DOHH2 (cell line): ENCODE results near the gene CD274.
"Not testable (repeated sequence)": the region's sequence is repeated elsewhere in the genome, so short reads cannot be mapped to it uniquely, and the experiment has no call there.

Source experiments
- H3F3A ChIP-seq: fragments of 200-600 bp; sonication (generic), shearing (Covaris generic); 2 replicates; pipeline ENCODE4 v1.6.0; 2016; ENCODE audit warnings: antibody characterized with exemption, mild to moderate bottlenecking; ENCODE audit not compliant: control insufficient read depth, insufficient read depth
- H3K27ac ChIP-seq: fragments of 200-600 bp; sonication (generic); 2 replicates; pipeline ENCODE4 v1.5.1; 2014; ENCODE audit warnings: low read depth, mild to moderate bottlenecking, low read length, moderate library complexity
- H3K27me3 ChIP-seq: fragments of 200-600 bp; sonication (generic); 2 replicates; pipeline ENCODE4 v1.6.1; 2014; ENCODE audit warnings: mild to moderate bottlenecking, low read length, mixed read lengths; ENCODE audit not compliant: control insufficient read depth
- H3K36me3 ChIP-seq: fragments of 200-600 bp; sonication (generic); 2 replicates; pipeline ENCODE4 v1.6.1; 2014; ENCODE audit warnings: mild to moderate bottlenecking, low read length, moderate library complexity, mixed read lengths; ENCODE audit not compliant: control insufficient read depth
- H3K4me1 ChIP-seq: fragments of 200-600 bp; sonication (generic); 2 replicates; pipeline ENCODE4 v1.6.1; 2014; ENCODE audit warnings: mild to moderate bottlenecking, low read length, mixed read lengths; ENCODE audit not compliant: control insufficient read depth
- H3K4me2 ChIP-seq: fragments of 200-600 bp; sonication (generic); 2 replicates; pipeline ENCODE4 v1.6.0; 2014; ENCODE audit warnings: mild to moderate bottlenecking, low read length, moderate library complexity
- H3K4me3 ChIP-seq: fragments of 200-600 bp; sonication (generic); 2 replicates; pipeline ENCODE4 v1.5.1; 2014; ENCODE audit warnings: mild to moderate bottlenecking, low read length, mixed read lengths
- H3K79me2 ChIP-seq: fragments of 200-600 bp; sonication (generic); 2 replicates; pipeline ENCODE4 v1.6.1; 2014; ENCODE audit warnings: mild to moderate bottlenecking, low read length, mixed read lengths; ENCODE audit not compliant: control insufficient read depth
- H3K9me2 ChIP-seq: fragments of 200-600 bp; sonication (generic); replicated peaks from 2 replicates; pipeline ENCODE4 v1.6.1; 2014; ENCODE audit warnings: mild to moderate bottlenecking, low read length, mixed read lengths; ENCODE audit not compliant: control insufficient read depth
- H3K9me3 ChIP-seq: fragments of 200-600 bp; sonication (generic); 2 replicates; pipeline ENCODE4 v1.6.1; 2014; ENCODE audit warnings: antibody characterized with exemption, low read length, mixed read lengths; ENCODE audit not compliant: control insufficient read depth, insufficient read depth
- H4K20me1 ChIP-seq: fragments of 200-600 bp; sonication (generic); 2 replicates; pipeline ENCODE4 v1.6.0; 2014; ENCODE audit warnings: low read depth, mild to moderate bottlenecking, antibody characterized with exemption, low read length, moderate library complexity; ENCODE audit not compliant: control insufficient read depth, insufficient read depth
- CTCF ChIP-seq: fragments of 200-600 bp; sonication (generic); IDR thresholded peaks from one replicate; pipeline ENCODE4 v1.5.1; 2014; ENCODE audit warnings: antibody characterized with exemption, mild to moderate bottlenecking, low read depth, low read length; ENCODE audit not compliant: poor library complexity, severe bottlenecking
- EZH2phosphoT487 ChIP-seq: fragments of 200-600 bp; sonication (generic); IDR thresholded peaks from 2 replicates; pipeline ENCODE4 v1.6.1; 2017; ENCODE audit warnings: borderline replicate concordance, mild to moderate bottlenecking, antibody characterized with exemption, low read length, moderate library complexity, mixed read lengths

CD274 gene

GRCh38 chr9:5441043-5441442, 9.3 kb upstream of the CD274 start:
- no peaks in the 10 kb centered on the region for H3K9me3 ChIP-seq
- no peaks in the 10 kb centered on the region for H3F3A ChIP-seq
- no peaks in the 10 kb centered on the region for H3K79me2 ChIP-seq
- H3K27me3 ChIP-seq = peaks cover 32% of the 10 kb centered on the region
- no peaks in the 10 kb centered on the region for H3K9me2 ChIP-seq
- TF ChIP-seq CTCF (no peak), EZH2phosphoT487 (no peak)
- no peaks in the 10 kb centered on the region for H3K36me3 ChIP-seq
- no peak overlapping the region for H3K4me3 ChIP-seq
- H3K27ac ChIP-seq = no peak overlapping the region
- no peak overlapping the region for H3K4me2 ChIP-seq
- peaks cover 24% of the 10 kb centered on the region for H3K4me1 ChIP-seq
- H4K20me1 ChIP-seq = no peaks in the 10 kb centered on the region

DNA sequence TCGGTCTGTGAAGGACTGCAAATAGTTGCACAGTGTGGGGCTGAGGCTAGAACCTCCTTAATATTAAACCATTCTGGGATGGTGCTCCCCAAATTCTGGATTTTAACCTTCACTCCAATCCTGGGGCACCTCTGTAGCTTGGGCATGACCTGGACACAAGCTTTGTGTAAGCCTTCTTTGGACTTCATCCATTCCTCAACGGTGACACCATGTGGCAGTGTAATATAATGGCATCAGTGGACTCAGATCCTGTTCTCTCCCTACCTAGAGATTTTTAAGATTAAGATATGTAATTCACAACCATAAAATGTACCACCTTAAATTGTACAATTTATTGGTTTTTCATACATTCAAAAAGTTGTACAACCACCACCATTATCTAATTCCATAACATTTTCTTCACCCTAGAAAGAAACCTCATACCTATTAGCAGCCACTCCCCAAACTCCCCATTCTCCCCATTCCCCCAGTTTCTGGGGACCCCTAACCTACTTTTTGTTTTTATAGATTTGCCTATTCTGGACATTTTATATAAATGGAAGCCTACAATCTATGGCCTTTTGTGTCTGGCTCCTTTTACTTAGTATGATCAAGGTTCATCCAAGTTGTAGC, 7.8 kb upstream of the CD274 start:
- no peaks in the 10 kb centered on the region for H3K9me2 ChIP-seq
- H3K4me1 ChIP-seq = peaks cover 14% of the 10 kb centered on the region
- H3K79me2 ChIP-seq = no peaks in the 10 kb centered on the region
- TF ChIP-seq EZH2phosphoT487 (no peak), CTCF (peak; percentile 62)
- H3K9me3 ChIP-seq = no peaks in the 10 kb centered on the region
- no peaks in the 10 kb centered on the region for H3K36me3 ChIP-seq
- H3F3A ChIP-seq = no peaks in the 10 kb centered on the region
- H3K4me2 ChIP-seq = no peak overlapping the region
- H4K20me1 ChIP-seq = no peaks in the 10 kb centered on the region
- no peak overlapping the region for H3K4me3 ChIP-seq
- no peak overlapping the region for H3K27ac ChIP-seq
- H3K27me3 ChIP-seq = peaks cover 45% of the 10 kb centered on the region

GRCh38 chr9:5443850-5444249, 6.5 kb upstream of the CD274 start:
- Histone ChIP-seq H3K4me3 (no peak overlapping the region), H3K4me2 (no peak overlapping the region), H3F3A (no peaks in the 10 kb centered on the region), H3K27me3 (peaks cover 58% of the 10 kb centered on the region), H3K79me2 (no peaks in the 10 kb centered on the region), H3K27ac (no peak overlapping the region), H3K9me2 (no peaks in the 10 kb centered on the region), H3K36me3 (no peaks in the 10 kb centered on the region), H3K4me1 (peaks cover 4% of the 10 kb centered on the region), H3K9me3 (no peaks in the 10 kb centered on the region), H4K20me1 (no peaks in the 10 kb centered on the region)
- no peak for TF ChIP-seq CTCF
- TF ChIP-seq EZH2phosphoT487 = no peak

- H4K20me1 ChIP-seq, H3F3A ChIP-seq, H3K4me2 ChIP-seq, H3K79me2 ChIP-seq, H3K9me2 ChIP-seq, H3K36me3 ChIP-seq, H3K4me1 ChIP-seq, H3K4me3 ChIP-seq, H3K27ac ChIP-seq, H3K9me3 ChIP-seq: not testable (repeated sequence)
- H3K27me3 ChIP-seq = peaks cover 61% of the 10 kb centered on the region
Measured at GRCh38 chr9:5445096-5445495, 5.2 kb upstream of the CD274 start.
